ENCODE results near the gene USE1.
A peak's percentile ranks its signal among the peaks of the same experiment; 100 is the strongest.

The USE1 gene

GRCh38 chr19:17237747-17238706 is 22.9 kb downstream of the USE1 start:
- no peak for DNase-seq

DNA sequence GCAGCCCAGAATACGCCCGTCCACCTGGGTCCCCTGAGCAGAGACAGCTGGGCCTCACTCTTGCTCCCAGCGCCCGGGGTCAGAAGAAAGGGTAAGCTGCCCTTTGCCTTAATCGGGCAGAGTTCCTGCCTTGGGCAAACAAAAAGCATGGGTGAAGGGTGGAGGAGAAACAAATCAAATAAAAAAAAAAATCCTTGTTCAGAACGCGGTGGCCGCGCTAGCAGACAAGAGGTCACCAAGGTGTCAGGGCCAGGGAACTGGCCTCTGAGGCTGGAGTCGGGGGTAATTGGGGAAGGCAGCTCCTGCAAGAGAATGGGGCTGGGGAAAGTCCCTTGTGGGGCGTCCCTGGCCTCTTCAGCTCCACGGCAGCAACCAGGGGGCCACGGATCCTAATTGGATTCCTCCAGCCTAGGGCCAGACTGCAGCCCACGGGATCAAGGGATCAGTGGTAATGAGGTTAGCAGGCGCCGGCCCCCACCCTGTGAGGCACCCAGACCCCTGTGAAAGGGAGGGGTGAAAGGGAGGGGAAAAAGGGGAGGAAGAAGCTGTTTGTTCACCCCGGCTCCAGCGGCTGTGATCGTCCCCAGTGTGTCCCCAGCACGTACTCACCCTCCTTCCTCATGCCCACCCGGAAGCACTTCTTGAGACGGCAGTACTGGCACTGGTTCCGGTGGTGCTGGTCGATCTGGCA is 25.1 kb downstream of the USE1 start:
- DNase-seq, result no peak

GRCh38 chr19:17240826-17241399 is 25.8 kb downstream of the USE1 start:
- no peak for DNase-seq

GRCh38 chr19:17242431-17243208 is 27.5 kb downstream of the USE1 start:
- DNase-seq, result no peak

DNA sequence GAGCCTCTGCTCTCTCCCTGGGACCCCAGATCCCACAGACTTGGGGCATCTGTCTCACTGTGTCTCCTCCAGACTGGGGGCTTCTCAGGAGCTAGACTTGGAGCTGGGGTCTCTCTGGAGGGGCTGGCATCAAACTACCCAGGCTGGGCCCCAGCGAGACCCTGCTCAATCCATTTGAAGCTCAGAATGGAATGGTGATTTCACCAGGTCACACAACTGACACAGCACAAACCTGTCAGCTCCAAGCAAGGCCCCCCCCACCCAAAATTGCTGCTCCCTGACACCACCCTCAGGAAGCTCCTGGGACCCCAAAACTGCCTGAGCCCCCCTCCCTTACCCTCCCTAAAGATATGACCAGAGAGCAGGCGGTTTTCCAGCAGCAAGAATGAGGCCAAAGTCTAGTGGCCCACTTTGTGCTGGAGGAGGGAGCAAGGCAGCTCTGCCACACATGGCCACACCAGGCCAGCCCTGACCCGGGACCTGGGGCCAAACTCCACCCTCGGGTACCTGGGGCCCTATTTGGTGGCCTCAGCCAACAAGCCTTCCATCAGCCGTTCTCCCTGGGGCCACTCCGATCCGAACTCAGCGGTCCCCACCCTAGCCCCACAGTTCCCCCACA is 28.2 kb downstream of the USE1 start:
- no peak for DNase-seq

DNA sequence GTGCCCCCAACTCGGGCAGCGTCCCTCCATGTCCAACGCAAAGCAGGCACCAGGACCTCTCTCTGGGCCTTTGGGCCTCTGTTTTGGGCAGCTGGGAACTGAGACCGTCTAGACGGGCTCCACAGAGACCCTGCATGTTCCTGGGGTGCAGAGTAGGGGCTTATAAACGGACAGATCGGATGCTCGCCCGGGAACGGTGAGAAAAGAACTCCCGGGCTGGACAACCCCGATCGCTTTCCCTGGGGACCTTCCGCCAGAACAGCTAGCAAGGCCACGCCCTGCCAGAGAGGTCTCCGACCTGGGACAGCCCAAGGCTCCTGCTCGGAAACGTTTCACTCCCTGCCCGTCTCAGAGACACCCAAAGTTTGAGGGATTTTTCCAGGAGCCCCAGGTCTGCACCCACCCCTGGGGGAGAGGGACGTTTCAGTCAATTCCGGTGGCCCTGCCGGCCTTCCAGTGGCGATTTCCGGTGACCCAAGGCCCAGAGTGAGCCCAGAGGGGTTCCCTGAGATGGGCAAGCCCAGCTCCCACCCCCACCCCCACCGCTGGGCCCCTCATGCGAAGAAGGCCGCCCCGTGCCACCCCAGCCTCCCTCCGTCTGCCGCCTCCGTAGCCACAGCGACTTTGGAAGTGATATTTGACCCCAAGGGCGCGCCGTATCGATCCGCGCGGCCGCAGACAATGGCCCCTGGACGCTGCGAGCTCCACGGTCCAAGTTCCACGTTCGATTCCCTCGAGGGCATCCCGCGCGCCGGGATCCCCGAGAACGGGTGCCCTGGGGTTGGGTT is 28.9 kb downstream of the USE1 start:
- DNase-seq, result no peak

DNA sequence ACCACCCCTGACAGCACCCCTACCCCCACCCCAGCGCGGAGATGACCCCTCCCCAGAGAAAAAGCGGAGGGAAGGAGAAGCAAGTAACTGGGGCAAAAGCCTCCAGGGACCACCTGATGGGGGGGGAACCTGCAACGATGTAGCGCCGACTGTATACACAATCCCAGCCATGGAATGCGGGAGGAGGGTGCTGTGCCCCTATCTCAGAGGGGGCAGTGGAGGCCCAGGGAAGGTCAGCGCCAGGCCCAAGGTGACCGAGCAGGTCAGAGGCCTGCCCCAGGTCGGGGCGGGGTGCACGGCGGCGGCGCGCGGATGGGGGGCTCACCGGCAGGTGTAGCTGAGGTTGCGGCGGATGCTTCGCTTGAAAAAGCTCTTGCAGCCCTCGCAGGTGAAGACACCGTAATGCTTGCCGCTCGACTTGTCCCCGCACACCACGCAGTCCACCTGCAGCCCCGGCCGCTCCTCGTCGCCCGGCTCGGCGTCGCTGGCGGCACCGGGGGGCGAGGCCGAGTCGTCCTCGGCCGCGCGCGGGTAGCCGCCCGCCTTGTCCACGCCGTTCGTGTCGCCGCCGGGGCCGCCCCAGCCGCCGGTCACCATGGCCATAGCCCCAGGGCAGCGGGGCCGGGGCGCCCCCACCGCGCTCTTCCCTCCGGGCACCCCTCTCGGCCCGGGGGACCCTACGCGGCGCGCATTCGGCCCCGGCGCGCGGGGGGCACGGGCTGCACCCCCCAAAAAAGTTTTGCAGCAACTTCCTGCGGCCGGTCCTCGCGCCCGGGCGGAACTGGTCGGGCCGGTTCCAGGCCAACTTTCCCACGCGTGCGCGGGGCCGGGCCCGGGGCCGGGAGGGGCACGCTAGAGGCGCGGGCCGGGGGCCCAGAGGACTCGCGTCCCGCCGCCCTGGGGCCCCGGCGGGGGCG is 29.7 kb downstream of the USE1 start:
- DNase-seq, result peak; percentile 2

- DNase-seq, result no peak
Measured at GRCh38 chr19:17245535-17245984, 30.4 kb downstream of the USE1 start, which contains the start of gene NR2F6. Gene NR2F6, minus strand, starts transcription at chr19:17245919. Its CDS starts 699 bp downstream, at chr19:17245220.

GRCh38 chr19:17246681-17247425 is 31.7 kb downstream of the USE1 start:
- DNase-seq, result peak; percentile 41

GRCh38 chr19:17248011-17248776 is 33.0 kb downstream of the USE1 start:
- peak; percentile 22 for DNase-seq

DNA sequence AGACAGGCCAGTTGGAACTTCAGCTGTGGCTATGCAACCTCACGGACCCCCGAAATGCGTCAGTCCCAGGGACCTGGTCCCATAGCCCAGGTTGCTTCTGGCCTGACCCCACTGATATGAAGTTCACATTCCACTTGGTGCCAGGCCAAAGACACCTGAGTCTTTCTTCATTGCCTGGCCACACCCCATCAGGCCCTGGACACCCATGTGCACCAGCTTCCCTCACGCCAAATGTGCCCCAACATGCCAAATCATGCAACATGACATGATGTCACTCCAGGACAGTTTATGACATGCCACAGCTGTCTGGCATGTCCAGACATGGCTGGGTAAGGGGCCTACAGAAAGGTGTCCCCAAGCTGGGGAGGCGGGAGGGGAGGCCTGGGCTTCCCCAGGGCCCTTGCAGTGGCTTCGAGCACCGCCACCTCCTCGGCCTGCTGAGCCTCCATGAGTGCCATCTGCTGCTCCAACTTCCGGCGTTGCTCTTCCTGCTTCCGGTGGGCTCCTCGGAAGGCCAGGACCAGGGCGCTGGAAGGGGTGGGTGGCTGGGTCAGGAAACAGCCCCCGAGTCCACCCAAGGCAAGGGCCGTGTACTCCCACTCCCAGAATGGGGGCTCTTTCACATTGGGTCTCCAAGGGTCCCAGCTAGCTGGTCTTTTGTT is 34.9 kb downstream of the USE1 start:
- no peak for DNase-seq

GRCh38 chr19:17254636-17255035 is 39.5 kb downstream of the USE1 start:
- DNase-seq, result no peak

DNA sequence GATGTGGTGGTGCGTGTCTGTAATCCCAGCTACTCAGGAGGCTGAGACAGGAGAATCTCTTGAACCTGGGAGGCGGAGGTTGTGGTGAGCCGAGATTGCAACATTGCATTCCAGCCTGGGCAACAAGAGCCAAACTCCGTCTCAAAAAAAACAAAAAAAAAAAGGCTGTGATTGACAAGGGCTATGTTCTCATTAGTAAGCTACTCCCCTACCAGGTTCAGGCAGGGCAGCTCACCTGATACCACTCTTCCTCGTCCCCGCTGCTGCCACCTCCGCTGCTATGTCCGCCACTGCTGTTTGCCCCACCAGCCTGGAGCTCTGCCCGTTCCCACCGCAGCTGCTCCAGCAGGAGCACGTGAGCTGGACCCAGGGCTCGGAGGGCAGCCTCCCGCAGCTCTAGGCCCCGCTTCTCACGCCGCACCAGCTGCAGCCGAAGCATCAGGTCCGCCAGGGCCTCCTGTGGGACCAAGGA is 40.0 kb downstream of the USE1 start:
- no peak for DNase-seq

DNA sequence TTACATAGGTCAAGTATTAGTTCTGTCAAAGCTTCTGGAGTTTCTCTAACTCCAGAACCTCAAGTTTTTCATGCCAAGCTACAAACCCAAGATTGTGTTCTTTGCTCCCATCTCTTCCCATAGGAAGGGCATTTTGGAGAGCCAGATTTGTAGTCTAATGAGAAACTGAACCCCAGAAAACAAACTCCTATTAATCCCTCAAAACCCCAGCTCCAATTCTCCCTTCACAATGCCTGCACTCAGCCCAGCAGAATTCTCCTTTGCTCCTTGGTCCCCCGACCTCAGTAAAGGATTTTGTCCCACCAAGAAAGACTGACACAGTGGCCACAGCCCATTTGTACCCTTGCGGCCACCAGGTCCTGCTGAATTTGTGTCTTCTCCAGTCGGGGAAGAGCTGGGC is 41.0 kb downstream of the USE1 start:
- no peak for DNase-seq

GRCh38 chr19:17259118-17259780 is 44.1 kb downstream of the USE1 start:
- no peak for DNase-seq

GRCh38 chr19:17259934-17260333 is 44.8 kb downstream of the USE1 start:
- no peak for DNase-seq

DNA sequence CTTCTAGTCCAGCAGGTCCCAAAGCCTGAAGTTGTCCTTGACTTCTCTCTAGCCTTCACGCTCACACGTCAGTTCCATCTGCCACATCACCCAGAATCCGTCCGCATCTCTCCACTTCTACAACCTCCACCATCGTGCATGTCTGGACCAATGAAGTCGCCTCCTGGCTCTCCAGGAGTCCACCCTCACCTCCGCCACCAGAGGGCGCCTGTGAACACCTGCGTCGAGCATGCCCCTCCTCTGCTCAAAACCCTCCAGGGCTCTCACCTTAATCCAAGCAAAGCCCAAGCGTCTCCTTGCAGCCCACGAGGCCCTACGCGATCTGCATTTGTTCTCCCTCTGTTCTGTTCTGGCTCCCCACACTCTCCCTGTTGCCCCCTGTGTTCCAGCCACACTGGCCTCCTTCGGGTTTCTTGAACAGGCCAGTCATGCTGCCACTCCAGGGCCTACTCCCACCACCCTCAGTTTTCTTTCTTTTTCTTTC is 45.7 kb downstream of the USE1 start:
- DNase-seq, result peak; percentile 88
